ENCODE results near the gene STMN3. TPM values are rescaled to one million over a fixed set of nuclear protein-coding genes. Genes with fewer than 3 reads are reported as not detected.

Gene STMN3
- total RNA-seq, 4 donors from 2014 or later = 14.2 to 20.7 (median 17.0) TPM

DNA sequence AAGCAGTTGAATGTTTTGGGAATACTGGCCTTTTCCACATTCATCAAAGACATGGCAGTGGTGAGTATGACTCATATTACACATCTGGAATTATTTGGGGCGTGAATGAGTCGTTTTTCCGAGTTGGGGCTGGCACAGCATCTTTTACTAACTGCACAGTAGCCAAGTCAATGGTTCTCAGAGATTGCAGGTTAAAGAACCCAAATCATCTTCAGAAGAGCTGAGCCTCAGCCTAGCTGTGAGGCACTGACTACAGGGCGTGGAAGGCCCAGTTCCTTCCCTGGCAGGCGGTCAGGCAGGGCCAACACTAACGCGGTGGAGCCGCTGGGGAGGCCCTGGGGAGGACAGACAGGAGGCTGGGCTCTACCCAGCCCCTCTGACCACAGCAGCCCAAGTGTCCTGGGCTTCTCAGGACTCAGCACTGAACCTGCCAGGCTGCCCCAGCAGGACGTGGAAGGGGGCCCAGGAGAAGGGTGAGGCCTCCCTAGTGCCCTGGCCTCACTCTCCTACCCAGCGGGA lies 59.1 kb downstream of the STMN3 start:
- H3K9me3 ChIP-seq = no peaks in the 10 kb centered on the region
- no peak overlapping the region for H3K4me3 ChIP-seq
- H3K27me3 ChIP-seq = no peaks in the 10 kb centered on the region
- peaks cover 68% of the 10 kb centered on the region for H3K36me3 ChIP-seq
- no peak overlapping the region for H3K27ac ChIP-seq
- no peak for DNase-seq (ENCODE audit: low spot score in 2 of 2)
- WGBS = 45% methylated on average over 4 of the region's 10 CpGs
- H3K4me1 ChIP-seq = peaks cover 4% of the 10 kb centered on the region
- no peak for TF ChIP-seq POLR2AphosphoS5 (IDR thresholded peaks at IDR 0.05)
- no peak for TF ChIP-seq CTCF (IDR thresholded peaks at IDR 0.05)
- TF ChIP-seq POLR2A (IDR thresholded peaks at IDR 0.05) = no peak
- no peak for TF ChIP-seq EP300 (IDR thresholded peaks at IDR 0.05)

DNA sequence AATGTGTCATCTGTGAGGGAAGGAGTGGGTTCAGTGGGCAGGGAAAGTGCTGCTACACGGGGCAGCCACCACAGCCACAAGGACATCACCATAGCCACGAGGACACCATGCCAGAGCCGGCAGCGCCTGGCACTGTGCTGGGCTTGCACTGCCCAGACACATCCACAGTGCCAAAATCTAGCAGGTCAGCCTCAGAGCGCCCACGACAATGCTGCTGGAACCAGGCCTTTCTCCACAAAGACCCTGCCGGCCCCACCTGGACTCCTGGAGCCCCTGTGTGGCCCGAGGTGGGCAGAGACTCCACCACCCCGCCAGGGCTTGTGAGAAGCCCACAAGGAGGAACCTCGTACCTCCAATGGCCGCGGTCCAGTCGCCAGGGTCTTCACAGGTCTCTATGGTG lies 60.6 kb downstream of the STMN3 start:
- H3K36me3 ChIP-seq = peaks cover 69% of the 10 kb centered on the region
- TF ChIP-seq POLR2AphosphoS5 (IDR thresholded peaks at IDR 0.05) = no peak
- TF ChIP-seq CTCF (IDR thresholded peaks at IDR 0.05) = no peak
- no peak for TF ChIP-seq POLR2A (IDR thresholded peaks at IDR 0.05)
- TF ChIP-seq EP300 (IDR thresholded peaks at IDR 0.05) = no peak
- 76% methylated on average over 4 of the region's 13 CpGs for WGBS

GRCh38 chr20:63591786-63592355 lies 61.4 kb downstream of the STMN3 start:
- H3K27me3 ChIP-seq = no peaks in the 10 kb centered on the region
- DNase-seq (ENCODE audit: low spot score in 2 of 2) = no peak
- peaks cover 65% of the 10 kb centered on the region for H3K36me3 ChIP-seq
- no peak for TF ChIP-seq POLR2AphosphoS5 (IDR thresholded peaks at IDR 0.05)
- TF ChIP-seq POLR2A (IDR thresholded peaks at IDR 0.05) = no peak
- TF ChIP-seq CTCF (IDR thresholded peaks at IDR 0.05) = no peak
- TF ChIP-seq EP300 (IDR thresholded peaks at IDR 0.05) = no peak
- H3K4me3 ChIP-seq = no peak overlapping the region
- peaks cover 4% of the 10 kb centered on the region for H3K4me1 ChIP-seq
- H3K27ac ChIP-seq = no peak overlapping the region
- H3K9me3 ChIP-seq = no peaks in the 10 kb centered on the region
- WGBS = 96% methylated on average over 19 of the region's 28 CpGs

More for the DNA sequence above, 60.6 kb downstream of the STMN3 start:
- no peak for DNase-seq (ENCODE audit: low spot score in 2 of 2)
- H3K4me1 ChIP-seq = peaks cover 4% of the 10 kb centered on the region
- H3K9me3 ChIP-seq = no peaks in the 10 kb centered on the region
- no peak overlapping the region for H3K4me3 ChIP-seq
- H3K27me3 ChIP-seq = no peaks in the 10 kb centered on the region
- H3K27ac ChIP-seq = no peak overlapping the region

DNA sequence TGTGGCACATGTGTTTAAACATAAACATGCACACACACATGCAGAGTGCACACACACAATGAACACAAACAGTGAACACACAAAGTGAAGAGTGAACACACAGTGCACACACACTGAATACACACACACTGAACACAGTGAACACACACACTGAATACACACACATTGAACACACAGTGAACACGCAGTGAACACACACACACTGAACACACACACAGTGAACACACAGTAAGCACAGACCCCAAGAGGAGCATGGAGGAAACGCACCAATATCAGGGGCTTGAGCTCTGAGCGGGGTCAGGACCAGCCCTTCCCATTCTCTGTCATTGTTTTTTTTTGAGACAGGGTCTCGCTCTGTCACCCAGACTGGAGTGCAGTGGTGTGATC lies 62.1 kb downstream of the STMN3 start:
- peaks cover 65% of the 10 kb centered on the region for H3K36me3 ChIP-seq
- H3K4me3 ChIP-seq = no peak overlapping the region
- H3K4me1 ChIP-seq = peaks cover 4% of the 10 kb centered on the region
- no peaks in the 10 kb centered on the region for H3K27me3 ChIP-seq
- TF ChIP-seq POLR2A (IDR thresholded peaks at IDR 0.05) (no peak), EP300 (IDR thresholded peaks at IDR 0.05) (no peak), POLR2AphosphoS5 (IDR thresholded peaks at IDR 0.05) (no peak), CTCF (IDR thresholded peaks at IDR 0.05) (no peak)
- no peak for DNase-seq (ENCODE audit: low spot score in 2 of 2)
- 93% methylated on average over 4 of the region's 4 CpGs for WGBS
- H3K9me3 ChIP-seq = no peaks in the 10 kb centered on the region
- no peak overlapping the region for H3K27ac ChIP-seq

GRCh38 chr20:63590218-63591146 lies 62.7 kb downstream of the STMN3 start:
- H3K4me3 ChIP-seq = no peak overlapping the region

More at GRCh38 chr20:63590218-63591146, 62.7 kb downstream of the STMN3 start:
- Histone ChIP-seq H3K4me1 (peaks cover 4% of the 10 kb centered on the region), H3K9me3 (no peaks in the 10 kb centered on the region), H3K27ac (no peak overlapping the region), H3K27me3 (no peaks in the 10 kb centered on the region), H3K36me3 (peaks cover 58% of the 10 kb centered on the region)
- TF ChIP-seq POLR2A (IDR thresholded peaks at IDR 0.05) (no peak), CTCF (IDR thresholded peaks at IDR 0.05) (no peak), EP300 (IDR thresholded peaks at IDR 0.05) (no peak), POLR2AphosphoS5 (IDR thresholded peaks at IDR 0.05) (no peak)
- no peak for DNase-seq (ENCODE audit: low spot score in 2 of 2)
- 93% methylated on average over 22 of the region's 52 CpGs for WGBS
